HS-27A (cell line): ENCODE measurements around the gene FXYD3.
"Not testable (repeated sequence)": the region's sequence is repeated elsewhere in the genome, so short reads cannot be mapped to it uniquely, and the experiment has no call there.

Source experiments
- DNase-seq: peaks from one replicate; pipeline ENCODE4 v3.0.0-alpha.2; 2012; ENCODE audit warnings: low read depth, missing footprints

Gene FXYD3

DNA sequence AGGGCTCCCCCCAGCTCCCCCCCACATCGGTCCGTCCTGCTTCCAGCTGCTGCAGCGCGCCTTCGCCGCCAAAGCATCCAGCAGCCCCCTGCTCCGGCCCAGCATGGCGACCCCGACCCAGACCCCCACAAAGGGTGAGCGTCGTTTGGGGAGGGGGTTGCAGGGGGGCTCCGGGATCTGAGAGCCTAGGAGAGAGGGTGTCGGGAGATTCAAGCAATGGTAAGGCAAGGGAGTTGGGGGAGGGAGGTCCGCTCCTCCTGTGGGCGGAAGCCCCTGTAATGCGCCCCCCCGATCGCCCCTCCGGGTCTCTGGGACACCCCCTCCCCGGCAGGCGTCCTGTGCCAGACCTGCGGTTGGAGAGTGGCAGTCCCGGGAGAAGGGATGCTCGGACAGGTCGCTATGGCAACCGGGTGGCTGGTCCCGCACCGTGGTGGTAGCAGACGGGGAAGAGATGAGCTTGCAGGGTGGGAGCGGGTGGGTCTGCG is 27.6 kb downstream of the FXYD3 start, which contains the start of gene FXYD7:
Gene FXYD7, plus strand, starts transcription at position 25 of the 485 bp plus-strand sequence. Its CDS starts 79 bp downstream, at position 104.
- no peak for DNase-seq

DNA sequence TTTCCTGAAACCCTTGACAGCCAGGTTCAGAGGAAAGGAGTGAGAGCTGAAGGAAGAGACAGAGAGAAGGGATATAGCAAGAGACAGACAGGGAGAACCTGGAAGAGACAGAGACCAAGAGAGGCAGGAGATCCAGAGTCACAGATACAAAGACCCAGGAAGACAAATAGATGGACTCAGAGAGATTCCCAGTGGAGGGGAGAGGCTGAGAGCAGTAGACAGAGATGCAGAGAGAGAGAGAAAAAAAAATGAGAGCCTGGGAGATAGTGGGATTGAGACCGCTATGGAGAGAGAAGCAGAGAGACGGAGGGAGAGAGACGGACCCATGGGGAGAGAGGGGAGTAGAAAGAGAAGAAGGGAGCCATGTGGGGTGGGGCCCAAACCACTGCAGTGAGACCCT is 28.2 kb downstream of the FXYD3 start:
- no peak for DNase-seq

DNA sequence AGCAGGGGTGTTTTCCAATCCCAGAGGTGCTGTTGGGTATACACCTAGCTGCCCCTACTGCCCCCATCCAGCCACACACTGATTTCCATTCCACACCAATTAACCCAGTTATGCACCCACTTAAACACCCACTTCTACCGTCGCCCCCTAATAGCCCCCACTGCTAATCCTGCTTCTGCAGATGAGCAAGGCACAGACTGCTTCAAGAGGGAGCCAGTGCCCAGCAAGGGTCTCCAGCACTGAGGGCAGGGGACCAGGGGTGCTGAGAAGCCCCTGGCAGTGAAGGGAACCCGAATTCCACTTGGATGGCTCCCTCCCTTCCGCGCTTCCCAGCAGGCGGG is 28.6 kb downstream of the FXYD3 start:
- DNase-seq, result no peak

DNA sequence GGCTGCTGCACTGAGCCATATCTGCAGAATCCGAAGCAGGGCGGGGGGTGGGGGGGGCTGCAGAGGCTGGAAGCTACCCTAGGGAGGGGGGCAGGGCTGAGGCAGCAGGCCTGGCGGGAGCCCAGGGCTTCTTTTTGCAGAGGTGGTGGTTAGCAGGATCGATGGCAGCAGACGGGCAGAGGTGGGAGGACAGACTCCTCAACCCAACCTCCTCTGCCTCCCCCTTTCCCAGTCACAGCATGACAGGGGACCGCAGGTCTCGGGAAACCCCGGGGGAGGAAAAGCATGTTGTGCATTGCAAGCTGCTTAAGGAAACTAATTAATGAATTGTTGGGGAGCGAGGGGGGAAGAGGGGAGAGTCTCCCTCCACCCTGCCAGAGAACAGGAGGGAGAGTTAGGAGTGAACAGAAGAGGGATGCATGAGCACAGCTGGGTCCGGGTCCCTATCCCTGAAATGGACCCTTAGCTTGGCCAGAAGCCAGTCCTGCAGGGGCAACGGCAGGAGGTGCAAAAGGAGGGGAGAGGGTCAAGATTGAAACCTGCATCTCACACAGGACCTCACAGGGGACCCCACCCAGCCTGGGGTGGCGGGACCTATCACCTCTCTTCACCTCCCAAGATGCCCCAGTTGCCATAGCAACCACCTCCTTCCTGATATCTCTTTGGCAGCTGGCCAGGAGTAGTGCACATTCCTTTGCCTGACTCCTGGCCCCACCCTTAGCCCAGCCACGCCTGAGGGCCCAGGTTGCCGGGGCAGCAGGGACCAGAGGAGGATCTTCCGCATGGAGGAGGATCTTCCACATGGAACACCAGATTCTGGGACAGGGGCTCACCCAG is 29.2 kb downstream of the FXYD3 start:
- peak; percentile 49 for DNase-seq

DNA sequence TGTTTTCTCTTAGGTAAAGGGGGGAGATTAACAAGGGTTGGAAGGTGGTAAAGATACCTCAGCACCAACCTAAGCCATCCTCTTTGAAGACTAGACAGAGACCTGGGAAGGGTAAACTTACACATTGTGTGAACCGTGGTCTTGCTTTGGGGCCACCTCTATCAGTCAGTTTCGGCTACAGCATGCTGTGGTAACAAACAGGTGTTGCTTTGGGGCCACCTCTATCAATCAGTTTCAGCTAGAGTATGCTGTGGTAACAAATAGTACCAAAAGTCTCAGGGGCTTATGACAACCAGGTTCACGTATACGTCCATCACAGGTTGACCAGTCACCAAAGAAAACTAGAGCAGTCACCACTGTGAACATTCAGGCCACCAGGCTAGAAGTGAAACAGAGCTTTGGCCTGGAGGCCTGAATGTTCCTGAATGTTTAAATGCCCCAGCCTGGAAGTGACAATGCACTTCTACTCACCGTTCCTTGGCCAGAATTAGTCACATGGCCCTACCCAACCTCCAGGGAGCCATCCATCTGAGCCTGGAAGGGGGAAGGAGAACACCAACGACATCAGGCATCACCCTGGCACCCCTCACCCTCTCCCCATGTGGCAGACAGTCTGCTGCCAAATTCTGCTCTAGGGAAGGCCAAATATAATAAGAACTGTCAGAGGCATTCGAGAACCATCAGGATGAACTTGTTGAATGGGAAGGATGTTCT is 31.3 kb downstream of the FXYD3 start:
- no peak for DNase-seq

DNA sequence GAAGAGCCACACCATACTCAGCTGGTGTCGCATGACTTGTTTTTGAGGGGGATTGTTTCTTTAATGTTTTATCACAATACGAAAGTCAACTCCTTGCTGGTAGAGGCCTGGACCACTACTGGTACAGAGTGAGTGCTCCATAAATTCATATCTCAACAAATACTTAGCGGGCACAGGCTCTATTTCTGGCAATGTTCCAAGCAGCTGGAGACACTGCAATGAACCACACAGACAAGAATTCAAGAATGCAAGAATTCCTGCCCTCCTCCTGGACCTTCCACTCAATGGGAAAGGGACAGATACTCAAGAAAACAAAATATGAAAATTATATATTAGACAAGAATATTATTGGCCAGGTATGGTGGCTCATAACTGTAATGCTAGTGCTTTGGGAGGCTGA is 33.8 kb downstream of the FXYD3 start:
- no peak for DNase-seq

DNA sequence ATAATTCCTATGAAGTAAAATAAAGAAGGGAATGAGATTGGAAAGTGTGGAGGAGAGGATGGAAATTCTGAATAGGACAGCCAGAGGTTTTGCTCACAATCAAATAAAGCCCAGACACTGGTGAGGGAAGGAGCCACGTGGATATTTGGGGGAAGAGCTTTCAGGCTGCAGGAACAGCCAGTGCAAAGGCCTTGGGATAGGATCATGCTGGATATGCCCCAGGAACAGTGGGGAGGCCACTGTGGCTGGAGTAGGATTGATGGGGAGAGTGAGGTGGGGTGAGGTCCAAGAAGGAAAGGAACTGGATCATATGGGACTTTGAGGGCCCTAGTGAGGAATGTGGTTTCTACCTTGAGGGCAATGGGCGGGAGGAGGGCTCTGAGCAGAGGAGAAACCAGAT is 34.8 kb downstream of the FXYD3 start:
- no peak for DNase-seq

DNA sequence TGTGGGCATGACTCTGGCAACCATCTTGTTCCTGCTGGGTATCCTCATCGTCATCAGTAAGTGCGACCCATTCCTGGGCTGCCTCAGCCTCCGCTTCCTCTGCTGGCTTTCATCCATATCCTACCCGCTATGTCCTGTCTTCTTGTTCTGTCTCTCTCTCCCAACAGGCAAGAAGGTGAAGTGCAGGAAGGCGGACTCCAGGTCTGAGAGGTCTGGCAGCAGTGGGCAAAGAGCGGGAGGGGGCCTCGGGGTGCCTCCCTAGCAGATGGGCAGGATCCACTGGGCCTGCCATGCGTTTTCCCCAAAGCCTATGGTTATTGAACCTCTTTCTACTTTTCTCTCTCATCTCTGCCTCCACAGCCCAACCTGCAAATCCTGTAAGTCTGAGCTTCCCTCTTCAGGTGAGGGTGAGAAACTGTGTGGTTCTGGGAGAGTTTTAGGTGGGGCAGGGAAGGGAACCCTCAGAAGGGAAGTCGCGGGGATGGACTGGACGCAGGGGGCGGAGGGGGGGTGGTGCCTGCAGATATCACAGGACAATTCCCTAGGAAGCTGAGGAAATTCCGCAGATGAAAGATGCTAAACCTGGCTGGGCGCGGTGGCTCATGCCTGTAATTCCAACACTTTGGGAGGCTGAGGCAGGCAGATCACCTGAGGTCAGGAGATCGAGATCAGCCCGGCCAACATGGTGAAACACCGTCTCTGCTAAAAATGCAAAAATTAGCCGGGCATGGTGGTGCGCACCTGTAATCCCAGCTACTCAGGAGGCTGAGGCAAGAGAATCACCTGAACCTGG is 35.8 kb downstream of the FXYD3 start:
- no peak for DNase-seq

DNA sequence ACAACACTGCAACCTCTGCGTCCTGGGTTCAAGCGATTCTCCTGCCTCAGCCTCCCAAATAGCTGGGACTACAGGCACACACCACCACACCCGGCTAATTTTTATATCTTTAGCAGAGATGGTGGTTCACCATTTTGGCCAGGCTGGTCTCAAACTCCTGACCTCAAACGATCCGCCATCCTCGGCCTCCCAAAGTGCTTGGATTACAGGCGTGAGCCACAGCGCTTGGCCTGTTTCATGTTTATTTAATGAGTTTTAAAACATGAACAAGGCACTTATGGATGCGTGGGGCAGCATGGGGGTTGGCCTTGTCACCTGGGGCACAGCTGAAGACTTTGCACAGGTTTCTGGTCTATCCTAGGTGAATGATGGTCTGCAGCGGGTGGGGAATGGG is 37.5 kb downstream of the FXYD3 start:
- DNase-seq, result not testable (repeated sequence)

DNA sequence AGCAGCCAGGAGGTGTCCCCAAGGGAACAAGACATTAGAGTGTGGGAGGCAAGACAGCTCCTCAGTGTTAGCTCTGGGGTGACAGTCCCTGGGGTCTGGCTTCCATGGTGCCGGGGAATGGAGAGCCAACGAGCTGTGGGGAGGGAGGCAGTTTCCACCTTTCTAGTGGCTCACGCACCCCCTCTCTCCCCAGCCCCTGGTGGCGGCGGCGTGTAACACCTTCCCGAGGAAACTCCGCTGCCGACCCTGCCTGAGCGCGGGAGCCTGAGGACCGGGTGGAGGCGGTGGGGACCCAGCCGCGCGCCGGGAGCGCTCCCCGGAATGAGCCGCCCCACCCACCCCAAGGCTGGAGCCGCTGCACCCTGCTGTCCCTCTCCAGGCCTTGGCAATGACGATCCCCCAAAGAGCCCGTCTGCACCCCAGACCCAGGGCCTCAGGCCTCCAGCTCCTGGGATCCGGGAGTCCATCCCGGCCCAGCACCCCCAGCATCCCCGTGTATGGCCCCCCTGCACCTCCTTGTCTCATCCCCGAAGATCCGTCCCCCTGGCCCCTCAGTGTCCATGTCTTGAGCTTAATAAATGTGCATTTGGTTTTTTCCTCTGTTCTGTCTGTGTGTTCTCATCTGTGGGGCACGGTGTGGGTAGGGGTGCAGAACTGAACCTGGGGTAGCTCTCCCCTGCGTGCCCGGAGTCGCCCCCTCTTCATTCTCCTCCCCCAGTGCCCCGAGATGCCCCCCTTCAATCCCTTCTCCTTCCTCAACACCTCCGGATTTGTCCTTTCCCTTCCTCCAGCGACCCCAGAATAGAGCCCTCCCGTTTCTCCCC is 38.3 kb downstream of the FXYD3 start:
- DNase-seq, result no peak

DNA sequence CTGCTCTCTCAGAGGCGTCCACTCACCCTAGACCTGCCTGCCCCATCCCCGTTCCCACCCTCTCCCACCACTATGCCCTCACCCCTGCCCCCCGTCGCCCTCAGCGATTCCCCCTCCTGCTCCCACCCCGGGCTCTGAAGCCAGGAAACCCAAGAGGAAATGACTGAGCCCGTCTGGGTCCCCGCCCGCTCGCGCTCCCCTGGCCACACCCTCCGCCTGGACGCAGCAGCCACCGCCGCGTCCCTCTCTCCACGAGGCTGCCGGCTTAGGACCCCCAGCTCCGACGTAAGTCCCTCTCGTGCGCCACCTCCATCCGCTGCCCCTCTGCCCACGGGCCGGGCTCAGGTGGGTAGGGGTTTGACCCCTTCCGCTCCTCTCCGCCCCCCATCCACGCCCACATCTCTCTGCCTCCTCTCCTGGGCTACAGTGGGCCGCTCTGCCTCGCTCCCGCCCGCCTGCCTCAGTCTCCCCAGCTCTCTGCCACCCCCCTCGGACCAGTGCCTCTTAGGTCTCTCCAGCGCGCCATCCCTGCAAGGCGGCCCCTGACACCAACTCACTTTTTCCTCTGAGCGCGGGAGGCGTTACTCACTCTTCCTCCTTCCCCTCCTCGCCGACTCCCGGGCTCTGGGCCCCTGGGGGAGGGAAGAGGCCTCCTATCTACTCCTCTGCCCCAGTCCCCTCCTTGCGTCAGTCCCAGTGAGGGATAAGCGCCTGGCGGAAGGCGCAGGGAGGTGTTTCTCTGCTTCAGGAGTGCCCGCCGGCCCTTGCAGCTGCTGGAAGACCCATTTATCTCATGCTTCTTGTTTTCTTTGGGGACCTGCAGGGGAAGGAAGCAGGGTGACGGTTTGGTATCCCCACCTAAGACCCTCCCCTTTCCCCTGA is 39.1 kb downstream of the FXYD3 start, which contains the start of gene FXYD5:
Gene FXYD5, plus strand, starts transcription at position 211 of the 882 bp plus-strand sequence. CDS start 816 bp downstream, outside the sequence.
- DNase-seq, result peak; percentile 66

DNA sequence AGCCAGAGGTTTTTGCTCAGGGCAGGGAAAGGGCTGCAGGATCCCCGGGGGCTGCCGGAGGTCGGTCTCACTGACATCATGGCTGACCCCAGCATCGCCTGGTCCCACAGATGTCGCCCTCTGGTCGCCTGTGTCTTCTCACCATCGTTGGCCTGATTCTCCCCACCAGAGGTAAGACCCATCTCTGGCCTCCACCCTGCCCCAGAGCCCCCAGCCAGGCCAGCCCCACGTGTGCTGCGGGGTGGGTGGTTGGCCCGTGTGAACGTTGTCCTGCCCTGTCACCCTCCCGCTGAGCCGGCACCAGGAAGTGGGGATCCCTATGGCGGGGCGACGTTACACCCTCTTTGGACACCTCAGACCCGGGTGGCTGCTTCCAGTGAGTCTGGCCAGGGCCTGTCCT is 39.8 kb downstream of the FXYD3 start:
- no peak for DNase-seq

DNA sequence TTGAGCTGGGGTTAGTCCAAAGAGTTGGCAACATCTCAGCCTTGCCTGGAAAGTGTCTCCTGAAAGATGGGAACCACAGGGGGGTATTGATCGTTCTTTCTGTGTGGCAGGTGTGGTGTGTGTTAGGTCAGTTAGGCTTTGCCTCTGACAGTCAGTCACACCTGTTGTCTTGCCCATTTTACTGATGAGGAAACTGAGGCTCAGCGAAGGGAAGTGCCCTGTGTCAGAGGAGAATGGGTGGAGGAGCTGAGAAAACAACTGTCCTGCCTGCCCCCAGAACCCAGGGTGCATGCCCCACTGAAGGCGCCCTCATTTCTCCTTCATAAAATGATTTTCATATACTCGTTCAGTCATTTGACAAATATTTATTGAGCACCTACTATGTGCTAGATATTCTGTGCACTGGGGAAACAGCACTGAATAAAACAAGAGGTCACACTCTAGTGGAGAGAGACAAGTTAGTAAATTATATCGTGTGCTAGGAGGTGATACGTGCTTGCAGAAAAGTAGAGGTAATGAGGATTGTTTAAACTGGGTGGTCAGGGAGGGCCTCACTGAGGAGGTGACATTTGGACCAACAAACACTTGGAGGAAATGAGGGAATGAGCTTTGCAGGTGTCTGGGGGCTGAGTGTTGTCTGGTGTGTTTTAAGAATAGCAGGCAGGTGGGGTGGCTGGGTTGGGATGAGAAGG is 40.5 kb downstream of the FXYD3 start:
- no peak for DNase-seq

DNA sequence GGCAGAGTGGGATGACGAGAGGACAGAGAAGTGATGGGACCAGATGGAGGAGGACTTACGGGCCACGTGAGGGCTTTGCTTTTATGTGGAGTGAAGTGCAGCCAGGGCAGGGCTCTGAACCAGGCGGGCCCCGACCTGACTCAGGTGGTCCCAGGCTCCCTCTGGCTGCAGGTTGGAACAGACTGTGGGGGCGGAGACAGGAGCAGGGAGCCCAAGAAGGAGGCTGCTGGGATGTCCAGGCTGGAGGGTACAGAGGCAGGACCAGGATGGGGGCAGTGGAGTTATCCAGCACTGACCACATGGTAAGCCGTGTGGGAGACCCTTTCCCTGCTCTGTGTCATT is 41.0 kb downstream of the FXYD3 start:
- no peak for DNase-seq

DNA sequence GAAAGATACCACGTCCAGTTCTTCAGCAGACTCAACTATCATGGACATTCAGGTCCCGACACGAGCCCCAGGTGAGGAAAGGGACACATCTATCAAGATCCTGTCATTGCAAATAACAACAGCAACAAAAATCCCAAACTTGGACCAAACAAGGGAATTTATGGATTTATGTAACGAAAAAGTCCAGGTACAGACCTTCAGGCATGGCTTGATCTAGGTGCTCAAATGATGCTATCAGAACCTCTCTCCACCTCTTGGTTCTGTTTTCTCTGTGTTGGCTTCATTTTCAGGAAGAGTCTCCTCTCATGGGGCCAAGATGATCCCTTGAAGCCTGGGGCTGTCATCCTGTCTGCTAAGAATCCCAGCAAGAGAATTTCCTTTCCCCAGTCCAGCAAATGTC is 41.8 kb downstream of the FXYD3 start:
- no peak for DNase-seq

DNA sequence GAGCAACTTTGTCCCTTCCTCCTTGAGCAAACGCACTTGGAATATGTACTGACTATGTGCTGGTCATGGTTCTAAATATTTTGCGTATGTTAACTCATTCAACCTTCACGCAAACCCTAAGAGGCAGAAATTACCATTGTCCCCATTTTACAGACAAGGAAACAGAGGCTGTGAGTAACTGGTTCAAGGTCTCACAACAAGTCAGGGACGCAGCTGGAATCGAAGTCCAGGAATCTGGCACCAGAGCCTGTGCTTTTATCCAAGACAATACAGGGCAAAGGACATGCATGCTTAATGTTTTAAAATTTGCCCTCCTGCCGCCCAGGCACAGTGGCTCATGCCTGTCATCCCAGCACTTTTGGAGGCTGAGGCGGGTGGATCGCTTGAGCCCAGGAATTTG is 44.0 kb downstream of the FXYD3 start:
- no peak for DNase-seq

DNA sequence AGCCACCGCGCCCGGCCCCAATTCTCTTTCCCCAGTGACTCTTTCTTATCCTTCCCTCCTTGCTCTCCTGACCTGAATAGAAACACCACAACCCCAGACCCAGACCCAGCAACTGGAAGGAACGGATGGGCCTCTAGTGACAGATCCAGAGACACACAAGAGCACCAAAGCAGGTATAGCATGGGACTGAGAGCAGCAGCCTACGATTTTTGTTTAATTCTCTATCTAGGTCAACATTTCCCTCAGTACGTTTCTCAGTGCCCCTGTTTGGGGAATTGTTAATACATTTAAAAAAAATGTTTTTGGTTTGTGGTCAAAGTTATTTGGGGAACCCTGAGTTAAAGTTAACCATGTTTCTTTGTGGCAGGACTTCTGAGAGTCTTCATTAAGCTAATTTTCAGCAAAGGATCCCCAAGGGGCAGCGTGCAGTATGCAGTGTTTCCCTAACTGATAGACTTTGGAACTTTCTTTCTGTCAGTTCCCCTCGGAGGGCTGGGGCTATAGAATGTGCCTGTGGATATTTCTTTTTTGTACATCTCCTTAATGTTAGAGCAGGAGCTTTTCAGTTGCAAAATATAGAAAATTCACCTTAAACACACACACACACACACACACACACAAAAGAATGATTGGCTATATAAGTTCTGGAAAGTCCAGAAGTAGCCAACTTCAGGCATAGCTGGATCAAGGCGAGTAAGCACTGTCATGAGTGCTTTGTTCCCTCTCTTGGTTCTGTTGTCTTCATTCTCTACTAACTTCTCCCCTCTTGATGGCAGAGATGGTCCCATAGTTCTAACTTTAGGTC is 45.2 kb downstream of the FXYD3 start:
- DNase-seq, result no peak

DNA sequence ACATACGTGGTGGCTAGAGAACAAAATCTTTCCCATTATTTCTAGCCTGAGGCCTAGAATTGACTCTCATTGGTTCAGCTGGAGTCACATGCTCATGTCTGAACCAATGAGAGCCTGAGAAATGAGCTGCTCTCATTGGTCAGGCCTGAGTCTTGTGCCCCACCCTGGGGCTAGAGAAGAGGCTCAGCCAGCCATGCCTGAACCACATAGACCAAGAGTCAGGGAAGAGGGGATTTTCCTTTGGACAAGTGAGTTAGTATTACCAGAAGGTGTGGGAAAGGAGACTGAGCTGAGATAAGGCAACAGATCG is 45.8 kb downstream of the FXYD3 start:
- no peak for DNase-seq
